Measurements from ENCODE around the gene MUC16.

- TF ChIP-seq ETV6 (CRISPR knock-in tag; IDR thresholded peaks at IDR 0.05), result no peak
- no peak for TF ChIP-seq USF2 (CRISPR knock-in tag; IDR thresholded peaks at IDR 0.05)
- TF ChIP-seq CTCF (IDR thresholded peaks at IDR 0.05), result no peak
- TF ChIP-seq ATF6 (CRISPR knock-in tag; IDR thresholded peaks at IDR 0.05), result no peak
Observed at GRCh38 chr19:9040131-9040530, 29.9 kb upstream of the MUC16 start.
